Measurements from ENCODE around the gene LGALS3BP. TPM values are rescaled to one million over a fixed set of nuclear protein-coding genes. Genes with fewer than 3 reads are reported as not detected.

The LGALS3BP gene
- total RNA-seq, 1 experiment from 2014 or later, result 361 TPM

DNA sequence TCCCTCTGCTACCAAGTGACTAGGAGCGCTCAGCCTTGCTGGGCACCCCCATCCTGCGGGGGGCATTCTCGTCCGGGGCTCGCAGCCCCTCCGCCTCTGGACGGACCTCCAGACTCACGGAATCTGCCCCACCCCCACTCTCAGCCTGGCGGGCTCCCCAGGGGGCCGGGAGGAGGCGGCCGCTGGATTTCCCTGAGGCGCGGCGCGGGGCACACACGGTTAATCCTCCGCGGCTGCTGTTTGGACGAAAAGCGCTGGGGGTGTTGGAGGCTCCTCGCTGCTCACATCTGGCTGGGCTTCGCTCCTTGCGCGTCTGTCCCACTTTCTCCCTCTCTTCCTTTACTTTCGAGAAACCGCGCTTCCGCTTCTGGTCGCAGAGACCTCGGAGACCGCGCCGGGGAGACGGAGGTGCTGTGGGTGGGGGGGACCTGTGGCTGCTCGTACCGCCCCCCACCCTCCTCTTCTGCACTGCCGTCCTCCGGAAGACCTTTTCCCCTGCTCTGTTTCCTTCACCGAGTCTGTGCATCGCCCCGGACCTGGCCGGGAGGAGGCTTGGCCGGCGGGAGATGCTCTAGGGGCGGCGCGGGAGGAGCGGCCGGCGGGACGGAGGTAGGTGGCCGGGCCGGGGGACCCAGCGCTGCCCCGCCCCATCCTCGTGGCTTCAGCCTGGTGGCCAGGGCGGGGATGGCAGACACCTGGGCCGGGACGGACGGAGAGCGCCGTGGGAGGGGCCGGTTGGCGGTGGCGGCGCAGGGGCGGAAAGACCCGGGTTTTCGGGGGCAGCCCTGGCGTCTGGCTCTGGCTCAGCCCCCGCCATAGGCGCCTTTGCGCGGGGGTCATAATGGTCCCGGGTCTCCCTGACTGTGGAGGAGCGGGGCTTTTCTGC, 44.4 kb upstream of the LGALS3BP start, which contains the start of gene C1QTNF1:
Gene C1QTNF1, plus strand, starts transcription at position 284 of the 886 bp plus-strand sequence. CDS start 19,800 bp downstream, outside the sequence.
- H3K36me3 ChIP-seq (ENCODE audit: control insufficient read depth, insufficient read depth, low read length), result no peaks in the 10 kb centered on the region; the same call in 1 of the 2 replicates
- POLR2A ChIA-PET, result no interaction called here
- no TSS peak for BruUV-seq (replicated peaks)
- no peak for TF ChIP-seq TCF7L2 (IDR thresholded peaks at IDR 0.05; ENCODE audit: low read depth, low read length)
- TF ChIP-seq, protein P1, sequence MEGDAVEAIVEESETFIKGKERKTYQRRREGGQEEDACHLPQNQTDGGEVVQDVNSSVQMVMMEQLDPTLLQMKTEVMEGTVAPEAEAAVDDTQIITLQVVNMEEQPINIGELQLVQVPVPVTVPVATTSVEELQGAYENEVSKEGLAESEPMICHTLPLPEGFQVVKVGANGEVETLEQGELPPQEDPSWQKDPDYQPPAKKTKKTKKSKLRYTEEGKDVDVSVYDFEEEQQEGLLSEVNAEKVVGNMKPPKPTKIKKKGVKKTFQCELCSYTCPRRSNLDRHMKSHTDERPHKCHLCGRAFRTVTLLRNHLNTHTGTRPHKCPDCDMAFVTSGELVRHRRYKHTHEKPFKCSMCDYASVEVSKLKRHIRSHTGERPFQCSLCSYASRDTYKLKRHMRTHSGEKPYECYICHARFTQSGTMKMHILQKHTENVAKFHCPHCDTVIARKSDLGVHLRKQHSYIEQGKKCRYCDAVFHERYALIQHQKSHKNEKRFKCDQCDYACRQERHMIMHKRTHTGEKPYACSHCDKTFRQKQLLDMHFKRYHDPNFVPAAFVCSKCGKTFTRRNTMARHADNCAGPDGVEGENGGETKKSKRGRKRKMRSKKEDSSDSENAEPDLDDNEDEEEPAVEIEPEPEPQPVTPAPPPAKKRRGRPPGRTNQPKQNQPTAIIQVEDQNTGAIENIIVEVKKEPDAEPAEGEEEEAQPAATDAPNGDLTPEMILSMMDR (IDR thresholded peaks at IDR 0.05), result peak; percentile 29; the same call in 1 of the 2 replicates
- H3K27ac ChIP-seq (ENCODE audit: low read length), result no peak within 1 kb of the TSS
- DNase-seq (ENCODE audit: low read depth, low spot score) (no peak), ATAC-seq (peak; percentile 74)
- no peaks in the 10 kb centered on the region for H3K9me3 ChIP-seq (ENCODE audit: control insufficient read depth, insufficient read depth, low read depth, low read length)
- H3K4me3 ChIP-seq (ENCODE audit: low read depth in 2 of 2, low read length in 2 of 2), result peak within 1 kb of the TSS; percentile 52 to 56
- in situ Hi-C loops (cut with HindIII; ENCODE audit: low pct_unique_long_range_greater_than_20kb, low sequenced_read_pairs) (no loop called here), intact Hi-C loops (cut with micrococcal nuclease; ENCODE audit: unreplicated experiment) (no loop called here)
- peaks cover 32% of the 10 kb centered on the region for H3K27me3 ChIP-seq (ENCODE audit: control insufficient read depth, insufficient read depth, low read length)
- CTCF ChIA-PET, result no interaction called here
- H3K4me1 ChIP-seq (ENCODE audit: control insufficient read depth, insufficient read depth, low read length), result peaks cover 23% of the 10 kb centered on the region

DNA sequence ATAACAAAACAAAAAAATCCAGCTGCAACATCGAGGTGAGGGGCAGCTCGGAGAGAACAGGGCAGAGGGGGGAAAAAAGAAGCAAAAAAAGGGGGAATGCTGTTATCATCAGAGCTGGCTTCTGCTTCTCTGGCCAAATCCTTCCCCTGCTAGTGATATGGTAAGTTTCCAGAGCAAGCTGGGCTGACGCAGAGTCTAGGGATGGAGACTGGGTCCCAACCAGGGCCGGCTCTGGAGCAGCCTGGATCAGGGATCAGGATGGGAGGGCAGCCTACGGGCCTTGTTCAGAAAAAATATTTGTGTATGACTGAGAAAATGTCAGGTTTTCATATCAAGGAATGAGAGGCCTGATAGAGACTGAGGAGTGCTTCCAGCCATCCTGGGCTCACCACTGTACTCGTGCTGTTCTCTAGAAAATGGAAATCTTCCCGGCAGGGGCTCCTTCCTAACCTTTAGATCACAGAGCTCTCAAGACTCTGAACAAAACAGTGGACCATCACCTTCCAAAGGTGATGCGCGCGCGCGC, 43.5 kb upstream of the LGALS3BP start:
- Histone ChIP-seq H3K4me3 (ENCODE audit: low read depth in 2 of 2, low read length in 2 of 2) (no peak overlapping the region), H3K9me3 (ENCODE audit: control insufficient read depth, insufficient read depth, low read depth, low read length) (no peaks in the 10 kb centered on the region), H3K36me3 (ENCODE audit: control insufficient read depth, insufficient read depth, low read length) (no peaks in the 10 kb centered on the region; the same call in 1 of the 2 replicates), H3K27ac (ENCODE audit: low read length) (no peak overlapping the region), H3K27me3 (ENCODE audit: control insufficient read depth, insufficient read depth, low read length) (peaks cover 32% of the 10 kb centered on the region), H3K4me1 (ENCODE audit: control insufficient read depth, insufficient read depth, low read length) (peaks cover 23% of the 10 kb centered on the region)
- BruUV-seq (replicated peaks), result no TSS peak
- TF ChIP-seq REST (IDR thresholded peaks at IDR 0.05; ENCODE audit: insufficient read depth in 1 of 2, low read depth in 2 of 2, low read length in 1 of 2), result no peak
- TF ChIP-seq SIN3A (IDR thresholded peaks at IDR 0.05; ENCODE audit: borderline replicate concordance, insufficient read depth, low read depth, low read length), result no peak
- no peak for TF ChIP-seq POLR2AphosphoS5 (IDR thresholded peaks at IDR 0.05; ENCODE audit: low read depth, low read length)
- TF ChIP-seq, protein P1 (IDR thresholded peaks at IDR 0.05), result no peak
- no peak for TF ChIP-seq TCF7L2 (IDR thresholded peaks at IDR 0.05; ENCODE audit: low read depth, low read length)
- ChIA-PET CTCF (no interaction called here), POLR2A (interaction anchor here (0.6 kb wide), 1 partner anchor 538 kb away, joined by 4 read pairs; no protein-coding TSS in a partner anchor)
- intact Hi-C loops (cut with micrococcal nuclease; ENCODE audit: unreplicated experiment) (no loop called here), in situ Hi-C loops (cut with HindIII; ENCODE audit: low pct_unique_long_range_greater_than_20kb, low sequenced_read_pairs) (no loop called here)
- DNase-seq (ENCODE audit: low read depth, low spot score) (no peak), ATAC-seq (no peak)

Measured in Panc1 (cell line).